GM10847 (cell line): ENCODE data around the gene RCOR3.

Experiments
- POLR2A ChIP-seq: IDR thresholded peaks from 2 replicates; pipeline ENCODE4 v1.6.1; 2011; ENCODE audit not compliant: insufficient read length; ENCODE audit errors: extremely low read depth

Gene RCOR3

GRCh38 chr1:211319892-211320291 lies 60.7 kb downstream of the RCOR3 start:
- TF ChIP-seq POLR2A, result no peak

GRCh38 chr1:211320980-211321379 lies 61.8 kb downstream of the RCOR3 start:
- no peak for TF ChIP-seq POLR2A

GRCh38 chr1:211323156-211324063 lies 64.2 kb downstream of the RCOR3 start:
- no peak for TF ChIP-seq POLR2A

GRCh38 chr1:211324992-211325775 lies 66.0 kb downstream of the RCOR3 start:
- TF ChIP-seq POLR2A, result no peak

GRCh38 chr1:211326140-211326527 lies 67.0 kb downstream of the RCOR3 start:
- TF ChIP-seq POLR2A, result no peak

- TF ChIP-seq POLR2A, result peak; percentile 65
Observed at GRCh38 chr1:211326528-211327345, 67.6 kb downstream of the RCOR3 start, which contains the start of gene TRAF5. TRAF5 (plus strand) TSS chr1:211326833; CDS start chr1:211353240, 26,407 bp downstream.

- peak; percentile 19 for TF ChIP-seq POLR2A
Observed at GRCh38 chr1:211327346-211327921, 68.3 kb downstream of the RCOR3 start.

GRCh38 chr1:211328084-211328694 lies 69.0 kb downstream of the RCOR3 start:
- no peak for TF ChIP-seq POLR2A

- TF ChIP-seq POLR2A, result no peak
Observed at GRCh38 chr1:211328866-211329475, 69.8 kb downstream of the RCOR3 start.

GRCh38 chr1:211329764-211330201 lies 70.6 kb downstream of the RCOR3 start:
- no peak for TF ChIP-seq POLR2A

GRCh38 chr1:211330282-211330936 lies 71.2 kb downstream of the RCOR3 start:
- no peak for TF ChIP-seq POLR2A

- no peak for TF ChIP-seq POLR2A
Observed at GRCh38 chr1:211331011-211331709, 72.0 kb downstream of the RCOR3 start.
